Lower lobe of right lung (tissue), 2 donors: ENCODE data around the gene CXXC5. TPM values are rescaled to one million over a fixed set of nuclear protein-coding genes. Genes with fewer than 3 reads are reported as not detected.

Experiments
- ATAC-seq, 2 donors: fragments of 200-7000 bp; cut with Tn5 transposase; one replicate each; pipeline ENCODE4 v1.9.1; 2020 to 2022; ENCODE audit warnings: mild to moderate bottlenecking in 2 of 2, moderate library complexity in 2 of 2
- DNase-seq: peaks from one replicate; pipeline ENCODE4 v3.0.0-alpha.2; 2020
- H3K27ac ChIP-seq: fragments of 200-600 bp; one replicate; pipeline ENCODE4 v1.8.0; 2022
- H3K27me3 ChIP-seq: fragments of 200-600 bp; one replicate; pipeline ENCODE4 v1.8.0; 2022; ENCODE audit warnings: low read depth
- H3K36me3 ChIP-seq: fragments of 200-600 bp; one replicate; pipeline ENCODE4 v1.8.0; 2022; ENCODE audit warnings: mild to moderate bottlenecking
- H3K4me1 ChIP-seq: fragments of 200-600 bp; one replicate; pipeline ENCODE4 v1.8.0; 2022
- H3K4me3 ChIP-seq: fragments of 200-600 bp; one replicate; pipeline ENCODE4 v1.8.0; 2022; ENCODE audit warnings: mild to moderate bottlenecking
- H3K9me3 ChIP-seq: fragments of 200-600 bp; one replicate; pipeline ENCODE4 v1.8.0; 2022
- CTCF ChIP-seq: fragments of 200-600 bp; IDR thresholded peaks from one replicate; pipeline ENCODE4 v1.8.0; 2022; ENCODE audit warnings: antibody characterized with exemption, mild to moderate bottlenecking
- intact Hi-C: fragments of 100-400 bp; cut with DNase I; formaldehyde crosslinking; loops from one replicate; pipeline ENCODE4 v1.11.0; 2022
- total RNA-seq: library from RNA; stranded (reverse); fragmentation: NEBNext Ultra II Directional; extraction: Animal tissue kit (Norgen Biotek cat#: 25700); gene quantifications from one replicate; pipeline ENCODE4 v1.2.1, GENCODE V29; 2021
- donor health status: DM: no; HTN: yes; CAD: no; lungs with severe emphysema.

The CXXC5 gene
- total RNA-seq, 1 donor from 2014 or later: 27.3 TPM

- H3K4me1 ChIP-seq: peaks cover 37% of the 10 kb centered on the region
Observed at GRCh38 chr5:139695178-139695573, 47.0 kb downstream of the CXXC5 start.

GRCh38 chr5:139696167-139696893 is 48.2 kb downstream of the CXXC5 start:
- ATAC-seq (no peak), DNase-seq (no peak)
- H3K4me1 ChIP-seq: peaks cover 32% of the 10 kb centered on the region
- peak overlapping the region; percentile 56 for H3K4me3 ChIP-seq
- intact Hi-C loops: loop anchor here (10.0 kb wide), 1 partner anchor 62 kb away; no protein-coding TSS in a partner anchor
- H3K36me3 ChIP-seq: no peaks in the 10 kb centered on the region
- H3K9me3 ChIP-seq: no peaks in the 10 kb centered on the region
- TF ChIP-seq CTCF: no peak
- peak overlapping the region; percentile 85 for H3K27ac ChIP-seq
- no peaks in the 10 kb centered on the region for H3K27me3 ChIP-seq

More at GRCh38 chr5:139695178-139695573, 47.0 kb downstream of the CXXC5 start:
- Histone ChIP-seq H3K36me3 (no peaks in the 10 kb centered on the region), H3K27ac (no peak overlapping the region), H3K27me3 (no peaks in the 10 kb centered on the region), H3K9me3 (no peaks in the 10 kb centered on the region), H3K4me3 (no peak overlapping the region)
- no peak for TF ChIP-seq CTCF
- intact Hi-C loops: loop anchor here (10.0 kb wide), 1 partner anchor 60 kb away; no protein-coding TSS in a partner anchor
- DNase-seq: no peak
- no peak for ATAC-seq

GRCh38 chr5:139696894-139697658 is 48.9 kb downstream of the CXXC5 start:
- no peak for TF ChIP-seq CTCF
- DNase-seq (peak; percentile 77), ATAC-seq (peak; percentile 68 to 80)
- Histone ChIP-seq H3K27me3 (no peaks in the 10 kb centered on the region), H3K36me3 (no peaks in the 10 kb centered on the region), H3K4me3 (peak overlapping the region; percentile 56), H3K27ac (peak overlapping the region; percentile 85), H3K4me1 (peaks cover 32% of the 10 kb centered on the region), H3K9me3 (no peaks in the 10 kb centered on the region)
- intact Hi-C loops: loop anchor here (10.0 kb wide), 1 partner anchor 62 kb away; no protein-coding TSS in a partner anchor

- ATAC-seq (peak; percentile 27 to 38), DNase-seq (peak; percentile 73)
- no peak overlapping the region for H3K4me3 ChIP-seq
- no peak for TF ChIP-seq CTCF
- H3K9me3 ChIP-seq: no peaks in the 10 kb centered on the region
- no peaks in the 10 kb centered on the region for H3K36me3 ChIP-seq
- H3K4me1 ChIP-seq: peaks cover 32% of the 10 kb centered on the region
- H3K27ac ChIP-seq: peak overlapping the region; percentile 39
- H3K27me3 ChIP-seq: no peaks in the 10 kb centered on the region
- intact Hi-C loops: loop anchor here (10.0 kb wide), 1 partner anchor 64 kb away; no protein-coding TSS in a partner anchor
Observed at GRCh38 chr5:139698490-139699146, 50.5 kb downstream of the CXXC5 start.

GRCh38 chr5:139699351-139699750 is 51.2 kb downstream of the CXXC5 start:
- DNase-seq: no peak
- no peaks in the 10 kb centered on the region for H3K27me3 ChIP-seq
- intact Hi-C loops: loop anchor here (10.0 kb wide), 1 partner anchor 65 kb away; no protein-coding TSS in a partner anchor
- no peak for TF ChIP-seq CTCF
- no peaks in the 10 kb centered on the region for H3K36me3 ChIP-seq
- H3K4me1 ChIP-seq: peaks cover 32% of the 10 kb centered on the region
- H3K9me3 ChIP-seq: no peaks in the 10 kb centered on the region
- H3K27ac ChIP-seq: peak overlapping the region; percentile 39
- H3K4me3 ChIP-seq: no peak overlapping the region
- ATAC-seq: no peak
